ENCODE measurements around the gene CDH4. TPM values are rescaled to one million over a fixed set of nuclear protein-coding genes. Genes with fewer than 3 reads are reported as not detected.

Gene CDH4
- total and polyA plus RNA-seq, 8 donors: under 0.01 to 2.2 (median 0.11) TPM; not detected in 2

GRCh38 chr20:61346996-61347395, 94.9 kb downstream of the CDH4 start:
- H3K27me3 ChIP-seq: peaks cover 0 to 53% (median 0%) of the 10 kb centered on the region in 3 donors
- DNase-seq: no peak
- H3K4me3 ChIP-seq: no peak overlapping the region
- no peaks in the 10 kb centered on the region for H3K36me3 ChIP-seq
- TF ChIP-seq POLR2A (IDR thresholded peaks at IDR 0.05) (no peak), EP300 (IDR thresholded peaks at IDR 0.05) (no peak), CTCF (IDR thresholded peaks at IDR 0.05) (no peak), POLR2AphosphoS5 (IDR thresholded peaks at IDR 0.05) (no peak)
- intact Hi-C loops (cut with DNase I; ENCODE audit: low total_unique reads): no loop called here
- H3K9me3 ChIP-seq: no peaks in the 10 kb centered on the region
- WGBS, 5 donors: 78 to 91% (median 88%) methylated on average over 9 to 11 of the region's 11 CpGs
- no peak overlapping the region for H3K27ac ChIP-seq
- H3K4me1 ChIP-seq: no peaks in the 10 kb centered on the region

GRCh38 chr20:61347443-61347842, 95.4 kb downstream of the CDH4 start:
- Histone ChIP-seq H3K36me3 (no peaks in the 10 kb centered on the region), H3K27me3 (peaks cover 0 to 57% (median 4%) of the 10 kb centered on the region in 3 donors), H3K9me3 (no peaks in the 10 kb centered on the region), H3K4me1 (no peaks in the 10 kb centered on the region), H3K27ac (no peak overlapping the region), H3K4me3 (no peak overlapping the region)
- DNase-seq: no peak
- WGBS, 5 donors: 79 to 87% (median 80%) methylated on average over 13 of the region's 13 CpGs
- intact Hi-C loops (cut with DNase I; ENCODE audit: low total_unique reads): no loop called here
- TF ChIP-seq EP300 (IDR thresholded peaks at IDR 0.05) (no peak), POLR2AphosphoS5 (IDR thresholded peaks at IDR 0.05) (no peak), CTCF (IDR thresholded peaks at IDR 0.05) (no peak), POLR2A (IDR thresholded peaks at IDR 0.05) (no peak)

- Histone ChIP-seq H3K27me3 (peaks cover 0 to 76% (median 9%) of the 10 kb centered on the region in 3 donors), H3K36me3 (no peaks in the 10 kb centered on the region), H3K9me3 (no peaks in the 10 kb centered on the region), H3K27ac (no peak overlapping the region), H3K4me3 (no peak overlapping the region), H3K4me1 (no peaks in the 10 kb centered on the region)
- 72 to 90% (median 79%) methylated on average over 12 to 20 of the region's 21 CpGs for WGBS, 5 donors
- no peak for DNase-seq
- no peak for TF ChIP-seq POLR2AphosphoS5 (IDR thresholded peaks at IDR 0.05)
- no peak for TF ChIP-seq CTCF (IDR thresholded peaks at IDR 0.05)
- no peak for TF ChIP-seq EP300 (IDR thresholded peaks at IDR 0.05)
- intact Hi-C loops (cut with DNase I; ENCODE audit: low total_unique reads): no loop called here
Measured at GRCh38 chr20:61349447-61350165, 97.5 kb downstream of the CDH4 start.

GRCh38 chr20:61350500-61351250, 98.6 kb downstream of the CDH4 start:
- peaks cover 0 to 82% (median 9%) of the 10 kb centered on the region in 3 donors for H3K27me3 ChIP-seq
- H3K9me3 ChIP-seq: no peaks in the 10 kb centered on the region
- H3K4me3 ChIP-seq: no peak overlapping the region
- WGBS, 5 donors: 77 to 86% (median 80%) methylated on average over 13 to 14 of the region's 14 CpGs
- TF ChIP-seq POLR2AphosphoS5 (IDR thresholded peaks at IDR 0.05) (no peak), POLR2A (IDR thresholded peaks at IDR 0.05) (no peak), EP300 (IDR thresholded peaks at IDR 0.05) (no peak), CTCF (IDR thresholded peaks at IDR 0.05) (no peak)
- DNase-seq: no peak
- H3K36me3 ChIP-seq: no peaks in the 10 kb centered on the region
- intact Hi-C loops (cut with DNase I; ENCODE audit: low total_unique reads): no loop called here
- H3K27ac ChIP-seq: no peak overlapping the region
- H3K4me1 ChIP-seq: no peaks in the 10 kb centered on the region
